Activated naive CD4-positive, alpha-beta T cell treated with anti-CD3 and anti-CD28 coated beads, Interleukin-2, amount 50 U/mL, for 72 hours (primary cell): ENCODE measurements around the gene ADCY5. TPM values are rescaled to one million over a fixed set of nuclear protein-coding genes. Genes with fewer than 3 reads are reported as not detected.

Experiments
- ATAC-seq, 2 donors: fragments of 150-1000 bp; cut with Tn5 transposase; 2 replicates each; pipeline ENCODE4 v1.10.0; 2021; ENCODE audit warnings: mild to moderate bottlenecking in 2 of 2, moderate library complexity in 2 of 2
- DNase-seq, 2 donors: peaks; one replicate each; pipeline ENCODE4 v3.0.0; 2021 to 2022; ENCODE audit warnings: low spot score in 2 of 2
- H3K27ac Mint-ChIP-seq, 2 donors: one replicate each; pipeline ENCODE4 v1.8.0; 2022; ENCODE audit warnings: mild to moderate bottlenecking in 2 of 2, mixed read lengths in 2 of 2
- H3K36me3 Mint-ChIP-seq, 2 donors: one replicate each; pipeline ENCODE4 v1.8.0; 2022; ENCODE audit warnings: mixed read lengths in 2 of 2
- H3K9me3 Mint-ChIP-seq, 2 donors: one replicate each; pipeline ENCODE4 v1.8.0; 2022; ENCODE audit warnings: mixed read lengths in 2 of 2
- total RNA-seq, 2 donors: library from RNA; stranded (reverse); gene quantifications; one replicate each; pipeline ENCODE4 v1.2.3, GENCODE V29; 2022

Gene ADCY5
- total RNA-seq, 2 donors from 2014 or later, result not detected

DNA sequence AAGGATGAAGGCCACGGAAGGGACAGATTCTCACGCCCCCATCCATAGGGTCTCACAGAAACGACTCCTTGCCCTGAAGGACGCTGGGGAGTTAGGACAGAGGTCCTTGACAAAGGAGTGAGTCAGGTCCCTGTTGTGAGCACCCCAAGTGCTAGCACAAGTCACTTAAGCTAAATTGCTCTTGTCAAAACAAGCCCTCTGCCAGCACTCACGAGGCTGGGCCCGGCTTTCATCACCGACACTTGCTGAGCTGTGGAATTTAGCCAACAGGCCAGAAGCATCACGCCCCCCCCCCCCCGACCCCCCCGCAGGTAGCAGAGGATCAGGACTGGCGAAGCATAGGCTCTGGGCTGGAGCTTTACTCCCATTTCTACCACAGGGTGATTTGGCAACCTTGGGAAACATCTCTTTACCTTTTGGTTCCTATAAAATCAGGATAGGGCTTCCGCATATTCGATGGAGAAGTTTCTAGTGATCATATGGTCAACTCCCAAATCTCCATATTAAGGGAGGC, 75.4 kb downstream of the ADCY5 start:
- DNase-seq (peak in 1 of 2 donors; percentile 1), ATAC-seq (no peak)
- H3K9me3 Mint-ChIP-seq, result no peaks in the 10 kb centered on the region
- H3K27ac Mint-ChIP-seq, result no peak overlapping the region
- no peaks in the 10 kb centered on the region for H3K36me3 Mint-ChIP-seq

GRCh38 chr3:123372686-123373473, 76.0 kb downstream of the ADCY5 start:
- ATAC-seq (no peak), DNase-seq (peak in 1 of 2 donors; percentile 13)
- Mint-ChIP-seq H3K36me3 (no peaks in the 10 kb centered on the region), H3K27ac (no peak overlapping the region), H3K9me3 (no peaks in the 10 kb centered on the region)

DNA sequence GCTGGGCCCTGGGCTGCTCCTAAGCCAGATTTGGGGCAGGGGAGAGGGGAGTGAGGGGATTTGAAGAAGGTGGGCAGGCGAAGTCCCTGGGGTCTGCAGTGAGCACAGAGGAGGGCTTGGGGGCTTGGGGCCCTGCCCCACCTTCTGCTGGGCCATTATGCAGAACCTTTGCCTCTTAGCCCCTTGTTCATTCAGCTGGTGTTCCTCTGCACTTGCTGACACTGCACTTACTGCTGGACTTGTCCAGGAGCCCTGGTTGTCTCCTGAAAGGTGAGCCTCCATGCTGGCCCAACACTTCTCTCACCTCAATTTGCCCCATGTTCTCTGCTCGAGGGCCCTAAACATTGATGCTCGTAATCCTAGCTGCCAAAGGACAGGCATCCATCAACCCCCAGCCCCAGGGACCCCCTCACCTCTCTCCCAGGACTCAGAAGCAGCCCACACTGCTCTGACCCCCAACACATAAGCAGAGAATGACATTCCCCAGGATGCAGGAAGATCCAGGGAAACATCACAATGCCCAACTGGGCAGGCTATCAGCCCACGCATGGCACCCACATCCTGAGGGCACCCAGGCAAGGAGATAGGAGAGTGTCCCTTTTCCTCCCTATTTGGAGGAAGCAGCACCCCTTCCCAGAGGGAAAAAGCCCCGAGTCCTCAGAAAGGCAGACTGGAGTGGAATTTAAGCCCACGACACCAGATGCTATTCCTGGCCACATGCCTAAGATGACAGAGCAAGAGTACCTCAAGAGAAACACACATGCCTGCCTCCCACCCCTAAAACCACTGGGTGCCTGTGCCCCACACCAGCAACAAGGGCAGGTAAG, 76.8 kb downstream of the ADCY5 start:
- peak in 1 of 2 donors; percentile 25 for DNase-seq
- no peaks in the 10 kb centered on the region for H3K9me3 Mint-ChIP-seq
- ATAC-seq, result no peak
- no peak overlapping the region for H3K27ac Mint-ChIP-seq
- no peaks in the 10 kb centered on the region for H3K36me3 Mint-ChIP-seq

- DNase-seq, result no peak
- Mint-ChIP-seq H3K36me3 (no peaks in the 10 kb centered on the region), H3K9me3 (no peaks in the 10 kb centered on the region), H3K27ac (no peak overlapping the region)
- ATAC-seq, result no peak
Measured at GRCh38 chr3:123371426-123371825, 77.5 kb downstream of the ADCY5 start.

DNA sequence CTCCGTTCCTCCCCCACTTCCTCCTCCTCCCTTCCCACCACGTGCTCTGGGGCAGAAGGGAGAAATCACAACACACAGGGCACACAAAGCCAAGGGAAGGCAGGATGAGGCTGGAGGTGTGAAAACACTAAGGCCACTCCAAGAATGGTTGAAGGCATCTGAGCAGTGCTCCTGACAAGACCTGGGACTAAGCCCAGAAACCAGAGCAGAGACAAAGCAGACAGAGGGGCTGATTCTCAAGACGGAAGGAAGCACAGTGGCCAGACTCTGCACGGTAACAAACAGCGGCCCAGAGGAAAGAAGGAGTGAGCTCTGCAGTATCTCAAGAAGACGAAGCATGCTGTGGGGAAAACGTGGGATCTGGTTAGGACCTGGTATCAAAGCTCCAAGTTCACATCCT, 78.1 kb downstream of the ADCY5 start:
- DNase-seq, result no peak
- Mint-ChIP-seq H3K9me3 (no peaks in the 10 kb centered on the region), H3K27ac (no peak overlapping the region), H3K36me3 (no peaks in the 10 kb centered on the region)
- no peak for ATAC-seq

GRCh38 chr3:123369085-123369484, 79.8 kb downstream of the ADCY5 start:
- DNase-seq (no peak), ATAC-seq (no peak)
- H3K36me3 Mint-ChIP-seq, result no peaks in the 10 kb centered on the region
- H3K9me3 Mint-ChIP-seq, result no peaks in the 10 kb centered on the region
- H3K27ac Mint-ChIP-seq, result no peak overlapping the region

DNA sequence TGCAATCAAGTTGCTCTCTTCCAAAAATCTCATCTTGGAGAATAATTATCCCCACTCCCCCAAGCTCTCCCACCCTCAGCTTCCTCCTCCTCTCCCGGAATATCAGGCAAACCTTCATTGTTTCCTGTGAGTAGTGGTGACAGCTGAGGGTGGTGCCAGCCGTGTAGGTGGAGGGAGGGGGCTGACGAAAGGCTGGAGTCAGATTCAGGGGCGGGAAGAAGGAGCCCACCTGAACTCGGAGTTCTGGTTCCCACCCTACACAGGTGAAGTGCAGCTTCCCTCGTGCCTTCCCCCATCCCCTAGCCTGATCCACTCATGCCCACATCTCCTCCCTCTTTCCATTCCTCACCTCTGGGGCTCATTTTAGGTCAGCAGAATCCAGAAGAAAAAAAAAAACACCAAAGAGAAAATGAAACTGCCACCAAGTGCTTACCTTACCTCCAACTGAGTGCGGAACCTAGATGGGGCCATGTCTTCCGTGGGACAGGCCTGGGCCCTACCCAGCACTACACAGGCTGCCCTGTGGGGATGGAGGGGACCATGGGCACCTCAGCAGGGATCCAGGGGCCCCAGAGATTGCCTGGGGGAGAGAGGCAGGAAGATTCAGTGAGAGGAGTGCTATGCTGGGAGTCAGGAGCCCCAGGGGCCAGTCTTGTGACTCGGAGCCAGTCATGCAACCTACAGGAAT, 81.3 kb downstream of the ADCY5 start:
- Mint-ChIP-seq H3K36me3 (no peaks in the 10 kb centered on the region), H3K9me3 (no peaks in the 10 kb centered on the region), H3K27ac (no peak overlapping the region)
- ATAC-seq (no peak), DNase-seq (no peak)

- DNase-seq (no peak), ATAC-seq (no peak)
- H3K36me3 Mint-ChIP-seq, result no peaks in the 10 kb centered on the region
- no peak overlapping the region for H3K27ac Mint-ChIP-seq
- no peaks in the 10 kb centered on the region for H3K9me3 Mint-ChIP-seq
Measured at GRCh38 chr3:123365450-123366143, 83.3 kb downstream of the ADCY5 start.

- Mint-ChIP-seq H3K9me3 (no peaks in the 10 kb centered on the region), H3K36me3 (no peaks in the 10 kb centered on the region), H3K27ac (no peak overlapping the region)
- ATAC-seq, result no peak
- DNase-seq, result no peak
Measured at GRCh38 chr3:123361071-123361470, 87.8 kb downstream of the ADCY5 start.

- ATAC-seq (no peak), DNase-seq (no peak)
- Mint-ChIP-seq H3K9me3 (peaks cover 4 to 8% of the 10 kb centered on the region in 2 donors), H3K27ac (no peak overlapping the region), H3K36me3 (peaks cover 0 to 4% of the 10 kb centered on the region in 2 donors)
Measured at GRCh38 chr3:123357275-123357674, 91.6 kb downstream of the ADCY5 start.

DNA sequence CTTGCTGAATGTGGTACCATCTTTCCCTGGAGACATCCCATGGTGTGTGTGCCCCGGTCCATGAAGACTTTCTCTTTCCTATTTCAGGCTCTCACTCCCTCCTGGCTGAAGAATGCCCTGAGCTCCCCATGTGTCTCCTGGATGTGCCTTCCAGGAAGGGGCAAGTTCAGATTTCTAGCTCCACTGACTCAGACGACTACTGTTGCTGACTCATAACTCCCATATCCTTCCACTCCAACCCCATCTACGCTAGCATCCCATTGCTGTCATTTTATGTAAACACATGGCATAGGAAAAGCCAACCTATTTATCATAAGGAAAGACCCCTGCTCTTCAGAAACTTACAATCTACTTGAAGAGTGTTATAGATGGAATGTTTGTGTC, 95.0 kb downstream of the ADCY5 start:
- H3K27ac Mint-ChIP-seq, result no peak overlapping the region
- ATAC-seq, result no peak
- H3K9me3 Mint-ChIP-seq, result peaks cover 4 to 8% of the 10 kb centered on the region in 2 donors
- DNase-seq, result no peak
- H3K36me3 Mint-ChIP-seq, result peaks cover 0 to 4% of the 10 kb centered on the region in 2 donors

DNA sequence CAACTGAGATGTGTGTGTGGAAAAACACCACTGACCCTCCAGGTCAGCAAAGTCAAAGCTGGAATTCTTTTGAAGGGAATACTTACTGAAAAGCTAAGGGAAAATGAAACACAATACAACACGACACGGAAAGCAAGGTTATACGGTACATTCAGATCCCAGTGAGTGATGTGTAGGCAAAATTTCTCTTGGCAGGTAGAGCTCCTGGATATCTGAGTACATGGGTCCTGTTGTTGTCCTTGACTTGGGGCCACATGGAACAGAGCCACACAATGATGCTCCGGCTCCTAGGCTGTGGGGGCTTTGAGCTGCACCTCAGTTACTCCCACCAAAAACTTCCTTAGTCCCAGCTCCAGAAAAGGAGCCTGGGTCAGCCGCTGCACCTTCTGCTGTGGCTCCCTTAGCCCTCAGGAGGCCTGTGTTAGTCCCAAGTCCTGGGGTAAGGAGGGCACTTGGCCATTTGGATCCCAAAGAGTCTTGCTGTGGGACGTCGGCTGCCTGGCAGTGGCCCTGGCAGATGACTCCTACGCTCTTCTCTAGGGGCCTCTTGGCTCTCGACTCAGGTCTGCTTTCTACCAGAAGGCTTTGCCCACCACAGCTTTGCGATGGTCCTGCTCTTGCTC, 95.6 kb downstream of the ADCY5 start:
- Mint-ChIP-seq H3K9me3 (peaks cover 4 to 8% of the 10 kb centered on the region in 2 donors), H3K27ac (no peak overlapping the region)

GRCh38 chr3:123352134-123352554, 96.7 kb downstream of the ADCY5 start:
- peaks cover 4 to 8% of the 10 kb centered on the region in 2 donors for H3K9me3 Mint-ChIP-seq
- no peak overlapping the region for H3K27ac Mint-ChIP-seq
- peaks cover 0 to 4% of the 10 kb centered on the region in 2 donors for H3K36me3 Mint-ChIP-seq
- DNase-seq (no peak), ATAC-seq (no peak)

More for the DNA sequence above, 95.6 kb downstream of the ADCY5 start:
- DNase-seq (no peak), ATAC-seq (no peak)
- peaks cover 0 to 4% of the 10 kb centered on the region in 2 donors for H3K36me3 Mint-ChIP-seq

- Mint-ChIP-seq H3K9me3 (peaks cover 4 to 8% of the 10 kb centered on the region in 2 donors), H3K36me3 (peaks cover 0 to 4% of the 10 kb centered on the region in 2 donors), H3K27ac (no peak overlapping the region)
- no peak for ATAC-seq
- DNase-seq, result no peak
Measured at GRCh38 chr3:123351501-123351900, 97.4 kb downstream of the ADCY5 start.

GRCh38 chr3:123350971-123351370, 97.9 kb downstream of the ADCY5 start:
- Mint-ChIP-seq H3K27ac (no peak overlapping the region), H3K9me3 (peaks cover 4 to 8% of the 10 kb centered on the region in 2 donors), H3K36me3 (peaks cover 0 to 4% of the 10 kb centered on the region in 2 donors)
- ATAC-seq (no peak), DNase-seq (no peak)
